HEK293 (cell line): Measurements from ENCODE around the gene PRKAB2.

Source experiments
- CTCF ChIA-PET: fragments of 350-600 bp; formaldehyde crosslinking; extraction: SDS; loops from one replicate; lab custom pipeline; 2021; ENCODE audit warnings: antibody characterized with exemption; lab: Yijun Ruan, JAX
- POLR2A ChIA-PET: fragments of 300-600 bp; formaldehyde crosslinking; extraction: SDS; loops from one replicate; lab custom pipeline; 2020; ENCODE audit warnings: antibody characterized with exemption, inconsistent platforms; lab: Yijun Ruan, JAX
- H3K27ac ChIP-seq: fragments of 200-500 bp; sonication (Bioruptor generic); 2 replicates; pipeline ENCODE4 v1.5.1; 2014; ENCODE audit warnings: low read depth, low read length, control low read depth, inconsistent platforms; ENCODE audit errors: extremely low read depth
- H3K36me3 ChIP-seq, 2 experiments: fragments of 200-500 bp in 1 of 2; sonication (Bioruptor generic) in 1 of 2; 1 replicate in 1 of 2; 2 replicates in 1 of 2; pipeline ENCODE4 v1.5.1; 2014 to 2017; ENCODE audit warnings: inconsistent platforms in 2 of 2, low read length in 2 of 2; ENCODE audit not compliant: control insufficient read depth in 2 of 2, insufficient read depth in 1 of 2
- H3K4me1 ChIP-seq: fragments of 200-500 bp; sonication (Bioruptor generic); 2 replicates; pipeline ENCODE4 v1.5.1; 2014; ENCODE audit warnings: mild to moderate bottlenecking, low read length, inconsistent platforms; ENCODE audit not compliant: control insufficient read depth, insufficient read depth
- H3K4me3 ChIP-seq: 2 replicates; pipeline ENCODE4 v1.5.1; 2011; ENCODE audit warnings: low read depth, mild to moderate bottlenecking, control low read depth, low read length, moderate library complexity
- H3K9me3 ChIP-seq: fragments of 200-500 bp; sonication (Bioruptor generic); 2 replicates; pipeline ENCODE4 v1.5.1; 2014; ENCODE audit warnings: low read depth, low read length, inconsistent platforms; ENCODE audit not compliant: control insufficient read depth, insufficient read depth
- BCL11B ChIP-seq: fragments of 450-650 bp; formaldehyde crosslinking; IDR thresholded peaks from 2 replicates; pipeline ENCODE4 v1.5.1; 2016; ENCODE audit warnings: low read depth, missing biosample characterization, missing genetic modification characterization
- GLIS2 ChIP-seq: fragments of 450-650 bp; formaldehyde crosslinking; IDR thresholded peaks from 2 replicates; pipeline ENCODE4 v1.5.1; 2016; ENCODE audit warnings: missing biosample characterization, missing genetic modification characterization
- IKZF3 ChIP-seq: fragments of 450-650 bp; IDR thresholded peaks from 2 replicates; pipeline ENCODE4 v1.5.0; 2018; ENCODE audit warnings: missing biosample characterization, mild to moderate bottlenecking, missing genetic modification characterization, moderate library complexity
- KLF1 ChIP-seq: fragments of 450-650 bp; formaldehyde crosslinking; IDR thresholded peaks from 2 replicates; pipeline ENCODE4 v1.5.1; 2016; ENCODE audit warnings: missing biosample characterization, missing genetic modification characterization
- MYNN ChIP-seq: fragments of 450-650 bp; formaldehyde crosslinking; IDR thresholded peaks from 2 replicates; pipeline ENCODE4 v1.5.1; 2016; ENCODE audit warnings: missing biosample characterization, missing genetic modification characterization, borderline replicate concordance
- SCRT2 ChIP-seq: fragments of 450-650 bp; formaldehyde crosslinking; IDR thresholded peaks from 2 replicates; pipeline ENCODE4 v1.5.1; 2016; ENCODE audit warnings: missing biosample characterization, missing genetic modification characterization
- SP7 ChIP-seq: fragments of 450-650 bp; formaldehyde crosslinking; IDR thresholded peaks from 2 replicates; pipeline ENCODE4 v1.5.1; 2016; ENCODE audit warnings: missing biosample characterization, missing genetic modification characterization
- WT1 ChIP-seq: fragments of 450-650 bp; formaldehyde crosslinking; IDR thresholded peaks from 2 replicates; pipeline ENCODE4 v1.5.1; 2016; ENCODE audit warnings: missing biosample characterization, missing genetic modification characterization
- ZBTB44 ChIP-seq: fragments of 450-650 bp; IDR thresholded peaks from 2 replicates; pipeline ENCODE4 v1.5.1; 2018; ENCODE audit warnings: missing biosample characterization, mild to moderate bottlenecking, missing genetic modification characterization
- ZFHX2 ChIP-seq: fragments of 450-650 bp; formaldehyde crosslinking; conservative IDR thresholded peaks from 2 replicates; pipeline ENCODE4 v1.5.1; 2016; ENCODE audit warnings: missing biosample characterization, missing genetic modification characterization
- ZNF16 ChIP-seq: fragments of 450-650 bp; formaldehyde crosslinking; IDR thresholded peaks from 2 replicates; pipeline ENCODE4 v1.5.1; 2016; ENCODE audit warnings: low read depth, missing biosample characterization, missing genetic modification characterization
- ZNF174 ChIP-seq: fragments of 450-650 bp; formaldehyde crosslinking; IDR thresholded peaks from 2 replicates; pipeline ENCODE4 v1.5.0; 2017; ENCODE audit warnings: missing biosample characterization, mild to moderate bottlenecking, missing genetic modification characterization
- ZNF292 ChIP-seq: fragments of 450-650 bp; formaldehyde crosslinking; IDR thresholded peaks from 2 replicates; pipeline ENCODE4 v1.5.1; 2016; ENCODE audit warnings: low read depth, missing biosample characterization, missing genetic modification characterization, borderline replicate concordance
- ZNF529 ChIP-seq: fragments of 450-650 bp; formaldehyde crosslinking; IDR thresholded peaks from 2 replicates; pipeline ENCODE4 v1.5.1; 2017; ENCODE audit warnings: missing genetic modification characterization, missing biosample characterization; ENCODE audit not compliant: insufficient replicate concordance
- ZNF610 ChIP-seq: fragments of 450-650 bp; formaldehyde crosslinking; IDR thresholded peaks from 2 replicates; pipeline ENCODE4 v1.5.1; 2016; ENCODE audit warnings: missing biosample characterization, missing genetic modification characterization, borderline replicate concordance
- ZNF768 ChIP-seq: fragments of 450-650 bp; formaldehyde crosslinking; IDR thresholded peaks from 2 replicates; pipeline ENCODE4 v1.5.1; 2018; ENCODE audit warnings: missing biosample characterization, mild to moderate bottlenecking, missing genetic modification characterization
- ZNF837 ChIP-seq: fragments of 450-650 bp; formaldehyde crosslinking; IDR thresholded peaks from 2 replicates; pipeline ENCODE4 v1.5.1; 2016; ENCODE audit warnings: missing biosample characterization, missing genetic modification characterization
- ZXDB ChIP-seq: fragments of 450-650 bp; formaldehyde crosslinking; IDR thresholded peaks from 2 replicates; pipeline ENCODE4 v1.5.1; 2016; ENCODE audit warnings: missing biosample characterization, missing genetic modification characterization
- TF ChIP-seq, protein P1 (sequence below): fragments of 450-650 bp; formaldehyde crosslinking; IDR thresholded peaks from 2 replicates; pipeline ENCODE4 v1.5.1; 2016; ENCODE audit warnings: missing biosample characterization, missing genetic modification characterization

Gene PRKAB2

DNA sequence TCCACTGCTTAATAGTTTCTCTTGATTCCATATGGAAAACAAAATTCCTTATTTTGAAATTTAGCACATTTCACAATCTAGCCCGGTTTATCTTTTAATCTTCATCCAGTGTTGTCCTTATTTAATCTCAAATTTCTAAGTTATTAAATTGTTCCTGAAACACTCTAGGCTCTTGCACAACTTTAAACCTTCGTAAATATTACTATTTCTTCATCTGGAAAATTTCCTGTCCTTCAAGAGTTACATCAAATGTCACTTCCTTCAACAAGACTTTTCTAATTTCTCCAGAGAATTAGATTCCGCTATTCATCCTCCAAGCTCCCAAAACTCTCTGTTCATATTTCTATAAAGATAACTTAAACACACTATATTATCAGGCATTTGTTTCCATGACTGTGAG lies 46.3 kb upstream of the PRKAB2 start:
- no peak for TF ChIP-seq SP7 (tag by site-specific recombination)
- TF ChIP-seq ZFHX2 (tag by site-specific recombination): no peak
- no peak for TF ChIP-seq ZBTB44 (tag by site-specific recombination)
- TF ChIP-seq ZNF768 (tag by site-specific recombination): no peak
- TF ChIP-seq, protein P1, sequence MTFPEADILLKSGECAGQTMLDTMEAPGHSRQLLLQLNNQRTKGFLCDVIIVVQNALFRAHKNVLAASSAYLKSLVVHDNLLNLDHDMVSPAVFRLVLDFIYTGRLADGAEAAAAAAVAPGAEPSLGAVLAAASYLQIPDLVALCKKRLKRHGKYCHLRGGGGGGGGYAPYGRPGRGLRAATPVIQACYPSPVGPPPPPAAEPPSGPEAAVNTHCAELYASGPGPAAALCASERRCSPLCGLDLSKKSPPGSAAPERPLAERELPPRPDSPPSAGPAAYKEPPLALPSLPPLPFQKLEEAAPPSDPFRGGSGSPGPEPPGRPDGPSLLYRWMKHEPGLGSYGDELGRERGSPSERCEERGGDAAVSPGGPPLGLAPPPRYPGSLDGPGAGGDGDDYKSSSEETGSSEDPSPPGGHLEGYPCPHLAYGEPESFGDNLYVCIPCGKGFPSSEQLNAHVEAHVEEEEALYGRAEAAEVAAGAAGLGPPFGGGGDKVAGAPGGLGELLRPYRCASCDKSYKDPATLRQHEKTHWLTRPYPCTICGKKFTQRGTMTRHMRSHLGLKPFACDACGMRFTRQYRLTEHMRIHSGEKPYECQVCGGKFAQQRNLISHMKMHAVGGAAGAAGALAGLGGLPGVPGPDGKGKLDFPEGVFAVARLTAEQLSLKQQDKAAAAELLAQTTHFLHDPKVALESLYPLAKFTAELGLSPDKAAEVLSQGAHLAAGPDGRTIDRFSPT (tag by site-specific recombination): no peak
- no peak for TF ChIP-seq ZNF292 (tag by site-specific recombination)
- TF ChIP-seq IKZF3 (tag by site-specific recombination): no peak
- no peak for TF ChIP-seq ZNF837
- TF ChIP-seq KLF1 (tag by site-specific recombination): no peak
- no peak for TF ChIP-seq ZNF16
- no peak for TF ChIP-seq GLIS2 (tag by site-specific recombination)
- TF ChIP-seq MYNN: no peak
- TF ChIP-seq ZNF174: no peak
- no peak for TF ChIP-seq ZNF529 (tag by site-specific recombination)
- no peak for TF ChIP-seq BCL11B (tag by site-specific recombination)
- no peak for TF ChIP-seq SCRT2
- Histone ChIP-seq H3K4me3 (no peak overlapping the region), H3K27ac (no peak overlapping the region), H3K9me3 (no peaks in the 10 kb centered on the region), H3K4me1 (no peaks in the 10 kb centered on the region), H3K36me3 (no peaks in the 10 kb centered on the region)
- CTCF ChIA-PET: interaction anchor here (0.8 kb wide), 1 partner anchor 61 kb away, joined by 3 read pairs; no protein-coding TSS in a partner anchor
- POLR2A ChIA-PET: no interaction called here

DNA sequence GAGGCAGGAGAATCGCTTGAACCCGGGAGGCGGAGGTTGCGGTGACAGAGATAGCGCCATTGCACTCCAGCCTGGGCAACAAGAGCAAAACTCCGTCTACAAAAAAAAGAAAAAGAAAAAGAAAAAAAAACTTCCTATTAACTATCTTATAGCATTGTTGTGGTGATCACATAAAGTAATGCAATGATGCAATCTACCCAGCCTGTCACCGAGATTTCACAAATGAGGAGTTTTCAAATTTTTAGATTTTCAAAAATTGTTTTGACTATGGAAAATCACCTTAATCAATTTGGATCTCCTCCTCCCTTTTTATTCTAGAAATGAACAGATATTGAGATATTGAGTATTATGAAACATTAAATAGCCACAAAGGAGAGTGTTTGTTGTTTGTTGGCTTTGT lies 44.9 kb upstream of the PRKAB2 start:
- POLR2A ChIA-PET: no interaction called here
- Histone ChIP-seq H3K4me1 (no peaks in the 10 kb centered on the region), H3K4me3 (no peak overlapping the region), H3K27ac (no peak overlapping the region), H3K36me3 (no peaks in the 10 kb centered on the region), H3K9me3 (no peaks in the 10 kb centered on the region)
- CTCF ChIA-PET: interaction anchor here (0.7 kb wide), 1 partner anchor 26 kb away, joined by 5 read pairs; no protein-coding TSS in a partner anchor
- TF ChIP-seq ZNF610 (tag by site-specific recombination) (no peak), WT1 (no peak)

DNA sequence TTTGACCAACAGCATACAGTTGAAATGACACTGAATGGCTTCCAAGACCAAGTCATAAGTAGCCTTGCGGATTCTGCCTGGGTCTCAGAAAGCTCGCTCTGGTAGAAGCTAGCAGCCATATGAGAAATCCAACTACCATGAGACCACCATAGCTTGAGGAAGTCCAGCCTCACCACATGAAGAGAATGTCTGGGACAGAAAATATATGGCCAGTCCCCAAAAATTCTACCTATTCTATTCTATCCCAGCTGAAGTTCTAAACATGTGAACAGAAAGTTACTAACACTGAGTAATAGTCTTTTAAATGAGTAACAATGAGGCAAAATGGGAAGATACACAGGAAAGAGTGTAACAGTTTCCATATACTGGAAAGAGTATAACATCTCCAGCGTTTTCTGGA lies 43.9 kb upstream of the PRKAB2 start:
- Histone ChIP-seq H3K27ac (no peak overlapping the region), H3K36me3 (no peaks in the 10 kb centered on the region), H3K4me3 (no peak overlapping the region), H3K4me1 (no peaks in the 10 kb centered on the region), H3K9me3 (no peaks in the 10 kb centered on the region)
- ChIA-PET POLR2A (no interaction called here), CTCF (interaction anchor here (0.5 kb wide), 1 partner anchor 15 kb away, joined by 3 read pairs; no protein-coding TSS in a partner anchor)
- no peak for TF ChIP-seq ZXDB (tag by site-specific recombination)
